ENCODE data around the gene TEN1. TPM values are rescaled to one million over a fixed set of nuclear protein-coding genes. Genes with fewer than 3 reads are reported as not detected.

Gene TEN1
- total RNA-seq, 1 experiment from 2014 or later: 15.3 TPM

- Mint-ChIP-seq H3K27me3 (ENCODE audit: unreplicated experiment) (no peaks in the 10 kb centered on the region), H3K9me3 (ENCODE audit: low read depth, unreplicated experiment) (no peaks in the 10 kb centered on the region), H3K4me1 (ENCODE audit: low read depth, unreplicated experiment) (peaks cover 12% of the 10 kb centered on the region), H3K4me3 (ENCODE audit: low read depth, unreplicated experiment) (no peak overlapping the region), H3K27ac (ENCODE audit: unreplicated experiment) (no peak overlapping the region), H3K36me3 (ENCODE audit: insufficient read depth, unreplicated experiment) (peaks cover 73% of the 10 kb centered on the region)
- BruUV-seq (replicated peaks): no TSS peak
- no peak for DNase-seq
- intact Hi-C loops (cut with micrococcal nuclease; ENCODE audit: unreplicated experiment): no loop called here
- TF ChIP-seq, protein P1, sequence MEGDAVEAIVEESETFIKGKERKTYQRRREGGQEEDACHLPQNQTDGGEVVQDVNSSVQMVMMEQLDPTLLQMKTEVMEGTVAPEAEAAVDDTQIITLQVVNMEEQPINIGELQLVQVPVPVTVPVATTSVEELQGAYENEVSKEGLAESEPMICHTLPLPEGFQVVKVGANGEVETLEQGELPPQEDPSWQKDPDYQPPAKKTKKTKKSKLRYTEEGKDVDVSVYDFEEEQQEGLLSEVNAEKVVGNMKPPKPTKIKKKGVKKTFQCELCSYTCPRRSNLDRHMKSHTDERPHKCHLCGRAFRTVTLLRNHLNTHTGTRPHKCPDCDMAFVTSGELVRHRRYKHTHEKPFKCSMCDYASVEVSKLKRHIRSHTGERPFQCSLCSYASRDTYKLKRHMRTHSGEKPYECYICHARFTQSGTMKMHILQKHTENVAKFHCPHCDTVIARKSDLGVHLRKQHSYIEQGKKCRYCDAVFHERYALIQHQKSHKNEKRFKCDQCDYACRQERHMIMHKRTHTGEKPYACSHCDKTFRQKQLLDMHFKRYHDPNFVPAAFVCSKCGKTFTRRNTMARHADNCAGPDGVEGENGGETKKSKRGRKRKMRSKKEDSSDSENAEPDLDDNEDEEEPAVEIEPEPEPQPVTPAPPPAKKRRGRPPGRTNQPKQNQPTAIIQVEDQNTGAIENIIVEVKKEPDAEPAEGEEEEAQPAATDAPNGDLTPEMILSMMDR (IDR thresholded peaks at IDR 0.05; ENCODE audit: unreplicated experiment): no peak
- CTCF ChIA-PET: no interaction called here
These were observed 29.8 kb downstream of the TEN1 start for GRCh38 chr17:76008630-76009425.

GRCh38 chr17:76009447-76009846 is 30.4 kb downstream of the TEN1 start:
- Mint-ChIP-seq H3K4me3 (ENCODE audit: low read depth, unreplicated experiment) (no peak overlapping the region), H3K4me1 (ENCODE audit: low read depth, unreplicated experiment) (peaks cover 12% of the 10 kb centered on the region), H3K27ac (ENCODE audit: unreplicated experiment) (peak overlapping the region; percentile 34), H3K36me3 (ENCODE audit: insufficient read depth, unreplicated experiment) (peaks cover 75% of the 10 kb centered on the region), H3K27me3 (ENCODE audit: unreplicated experiment) (no peaks in the 10 kb centered on the region), H3K9me3 (ENCODE audit: low read depth, unreplicated experiment) (no peaks in the 10 kb centered on the region)
- CTCF ChIA-PET: interaction anchor here (1.3 kb wide), 1 partner anchor 42 kb away, joined by 4 read pairs; no protein-coding TSS in a partner anchor
- intact Hi-C loops (cut with micrococcal nuclease; ENCODE audit: unreplicated experiment): no loop called here
- DNase-seq: no peak
- TF ChIP-seq, protein P1 (IDR thresholded peaks at IDR 0.05; ENCODE audit: unreplicated experiment): no peak
- BruUV-seq (replicated peaks): no TSS peak

DNA sequence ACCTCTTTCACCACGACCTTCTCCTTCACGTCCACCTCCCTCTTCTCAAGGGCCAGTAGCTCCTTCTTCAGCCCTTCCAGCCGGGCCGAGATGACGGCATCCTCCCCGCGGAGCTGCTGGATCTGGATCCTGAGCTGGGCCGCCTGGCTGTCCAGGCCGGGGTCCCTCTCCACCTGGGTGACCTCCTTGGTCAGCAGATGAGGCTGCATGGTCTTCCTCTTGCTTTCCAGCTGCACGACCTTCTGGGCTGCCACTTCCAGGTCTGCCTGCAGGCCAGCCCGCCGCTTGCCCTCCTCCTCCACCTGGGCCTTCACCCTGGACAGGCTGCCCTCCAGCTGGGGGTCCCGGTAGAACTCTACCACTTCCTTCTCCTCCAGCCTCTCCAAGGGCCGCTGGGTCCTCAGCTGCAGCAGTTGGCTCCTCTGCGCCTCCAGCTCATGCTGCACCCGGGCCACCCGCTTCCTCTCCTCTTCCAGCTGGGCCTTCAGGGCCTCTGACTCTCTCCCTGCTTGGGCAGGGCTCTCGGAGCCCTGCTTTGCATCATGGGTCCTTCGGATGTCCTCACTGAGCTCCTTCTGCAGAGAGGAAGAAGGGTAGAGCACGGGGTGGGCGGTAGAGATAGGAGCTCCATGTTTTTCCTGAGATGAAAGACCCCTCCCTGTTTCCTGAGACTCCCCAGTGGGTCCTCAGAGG is 31.1 kb downstream of the TEN1 start:
- Mint-ChIP-seq H3K4me3 (ENCODE audit: low read depth, unreplicated experiment) (peak overlapping the region; percentile 44), H3K9me3 (ENCODE audit: low read depth, unreplicated experiment) (no peaks in the 10 kb centered on the region), H3K27me3 (ENCODE audit: unreplicated experiment) (no peaks in the 10 kb centered on the region), H3K36me3 (ENCODE audit: insufficient read depth, unreplicated experiment) (peaks cover 68% of the 10 kb centered on the region), H3K27ac (ENCODE audit: unreplicated experiment) (peak overlapping the region; percentile 34), H3K4me1 (ENCODE audit: low read depth, unreplicated experiment) (peaks cover 9% of the 10 kb centered on the region)
- intact Hi-C loops (cut with micrococcal nuclease; ENCODE audit: unreplicated experiment): no loop called here
- DNase-seq: no peak
- BruUV-seq (replicated peaks): no TSS peak
- TF ChIP-seq, protein P1 (IDR thresholded peaks at IDR 0.05; ENCODE audit: unreplicated experiment): no peak
- CTCF ChIA-PET: interaction anchor here (1.3 kb wide), 1 partner anchor 41 kb away, joined by 4 read pairs; no protein-coding TSS in a partner anchor

GRCh38 chr17:76011951-76012350 is 32.9 kb downstream of the TEN1 start:
- intact Hi-C loops (cut with micrococcal nuclease; ENCODE audit: unreplicated experiment): no loop called here
- no peak for DNase-seq
- BruUV-seq (replicated peaks): no TSS peak
- H3K4me3 Mint-ChIP-seq (ENCODE audit: low read depth, unreplicated experiment): no peak overlapping the region
- no peaks in the 10 kb centered on the region for H3K9me3 Mint-ChIP-seq (ENCODE audit: low read depth, unreplicated experiment)
- no peak overlapping the region for H3K27ac Mint-ChIP-seq (ENCODE audit: unreplicated experiment)
- no peaks in the 10 kb centered on the region for H3K4me1 Mint-ChIP-seq (ENCODE audit: low read depth, unreplicated experiment)
- no peaks in the 10 kb centered on the region for H3K27me3 Mint-ChIP-seq (ENCODE audit: unreplicated experiment)
- CTCF ChIA-PET: interaction anchor here (0.5 to 1.1 kb wide), 2 partner anchors 104 to 336 kb away, joined by 4 read pairs; no protein-coding TSS in a partner anchor
- TF ChIP-seq, protein P1 (IDR thresholded peaks at IDR 0.05; ENCODE audit: unreplicated experiment): no peak
- H3K36me3 Mint-ChIP-seq (ENCODE audit: insufficient read depth, unreplicated experiment): peaks cover 55% of the 10 kb centered on the region
